HG02642 (cell line): ENCODE data around the gene TMPRSS11A.

Experiments used
- ATAC-seq: cut with Tn5 transposase; IDR thresholded peaks from one replicate; pipeline ENCODE4 v1.9.1; 2021; ENCODE audit warnings: mild to moderate bottlenecking; ENCODE audit not compliant: unreplicated experiment, poor library complexity

Gene TMPRSS11A

DNA sequence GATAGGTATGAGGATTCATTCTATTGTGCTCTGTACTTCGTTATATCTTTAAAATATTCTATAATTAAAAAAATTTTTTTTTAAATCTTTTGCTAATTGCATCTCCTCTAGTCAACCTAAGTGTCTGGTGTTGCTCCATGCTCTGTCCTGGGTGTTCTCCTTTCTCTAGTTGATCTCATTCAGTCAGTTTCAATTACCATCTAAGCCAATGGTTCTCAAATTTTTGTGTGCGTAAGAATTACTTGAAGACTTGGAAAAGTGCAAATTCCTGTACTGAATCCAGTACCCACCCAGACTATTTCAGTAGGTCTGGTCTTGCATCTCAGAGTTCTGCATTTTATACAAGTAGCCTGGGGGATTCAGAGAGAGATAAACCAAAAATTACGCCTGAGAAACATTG, 86.2 kb downstream of the TMPRSS11A start:
- no peak for ATAC-seq

DNA sequence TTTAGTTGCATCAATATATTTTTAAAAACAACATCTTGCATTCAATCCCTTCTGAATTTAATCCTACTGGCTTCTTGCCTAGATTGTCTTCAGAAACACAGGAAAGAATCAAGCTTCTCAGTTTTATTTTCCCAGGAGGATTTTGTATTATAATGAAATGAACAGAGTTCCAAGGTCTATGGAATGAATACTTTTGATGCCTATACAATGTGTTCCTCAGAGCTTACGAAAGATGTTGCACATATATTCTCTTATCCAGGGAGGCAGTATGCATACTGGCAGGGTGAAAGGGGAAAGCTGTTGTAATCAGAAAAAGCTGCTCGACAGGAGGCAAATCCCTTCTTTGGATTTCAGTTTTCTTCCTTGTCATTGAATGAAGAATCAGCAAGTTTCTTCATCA, 88.3 kb downstream of the TMPRSS11A start:
- no peak for ATAC-seq

DNA sequence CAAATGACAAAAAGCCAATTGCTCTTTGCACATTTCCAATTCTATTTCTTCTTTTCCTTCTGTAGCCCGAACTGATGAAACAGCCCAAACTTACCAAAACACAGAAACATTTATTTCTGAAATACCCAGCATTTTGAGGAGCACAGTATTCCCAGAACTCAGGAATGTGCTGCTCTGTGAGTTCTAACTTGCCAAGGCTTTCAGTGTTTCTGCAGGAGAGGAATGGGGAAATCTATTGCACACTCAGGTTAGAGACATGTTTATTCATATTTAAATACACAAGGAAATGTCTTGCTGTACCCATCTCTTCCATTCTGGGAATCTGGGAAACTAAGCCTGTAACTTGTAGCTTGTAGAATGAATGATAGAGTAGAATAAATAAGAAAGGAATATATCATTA, 90.2 kb downstream of the TMPRSS11A start:
- no peak for ATAC-seq

DNA sequence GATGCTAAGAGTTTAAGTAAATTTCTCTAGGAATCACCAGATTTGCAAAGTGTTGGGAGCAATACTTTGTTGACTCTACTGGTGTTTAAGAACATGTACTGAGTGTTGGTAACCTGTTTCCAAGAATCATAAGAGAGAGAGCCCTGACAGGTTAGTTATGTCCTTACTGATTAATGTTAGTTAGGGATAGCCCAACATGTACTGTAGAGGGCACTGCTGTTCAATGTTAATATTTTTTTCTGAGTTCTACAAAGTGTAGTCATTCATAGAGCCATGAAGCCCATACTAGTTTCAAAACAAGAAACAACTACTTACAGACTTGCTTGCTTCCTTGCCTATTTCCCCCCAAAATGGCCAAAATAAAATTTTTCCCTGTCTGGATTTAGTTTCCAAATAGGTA, 91.4 kb downstream of the TMPRSS11A start:
- peak; percentile 91 for ATAC-seq

DNA sequence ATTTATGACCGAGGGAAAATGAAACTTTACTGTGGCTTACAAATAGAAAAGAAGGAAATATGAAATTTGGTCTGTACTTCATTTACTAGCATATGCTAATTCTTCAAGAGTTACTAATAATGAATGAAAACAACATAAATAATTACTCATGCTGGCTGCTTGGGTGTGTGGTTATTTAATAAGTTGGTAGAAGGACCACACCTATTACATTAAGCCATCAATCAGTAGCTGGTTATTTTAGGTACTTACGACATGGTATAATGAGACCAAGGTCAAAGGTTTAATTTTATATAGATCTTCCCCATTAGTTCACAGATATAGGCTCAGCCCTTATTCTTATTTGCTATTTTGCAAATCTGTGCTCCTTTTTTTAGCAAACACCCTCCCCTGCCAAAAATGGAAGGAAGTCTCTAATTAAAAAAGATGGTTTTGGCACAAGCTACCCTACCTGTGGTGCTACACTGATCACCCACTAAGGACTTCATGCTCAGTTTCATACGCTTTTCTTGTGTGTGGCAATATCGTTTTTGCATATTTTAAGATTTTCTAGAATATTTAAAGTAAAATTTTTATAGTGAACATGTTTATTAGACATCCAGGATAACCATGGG, 93.6 kb downstream of the TMPRSS11A start:
- no peak for ATAC-seq

DNA sequence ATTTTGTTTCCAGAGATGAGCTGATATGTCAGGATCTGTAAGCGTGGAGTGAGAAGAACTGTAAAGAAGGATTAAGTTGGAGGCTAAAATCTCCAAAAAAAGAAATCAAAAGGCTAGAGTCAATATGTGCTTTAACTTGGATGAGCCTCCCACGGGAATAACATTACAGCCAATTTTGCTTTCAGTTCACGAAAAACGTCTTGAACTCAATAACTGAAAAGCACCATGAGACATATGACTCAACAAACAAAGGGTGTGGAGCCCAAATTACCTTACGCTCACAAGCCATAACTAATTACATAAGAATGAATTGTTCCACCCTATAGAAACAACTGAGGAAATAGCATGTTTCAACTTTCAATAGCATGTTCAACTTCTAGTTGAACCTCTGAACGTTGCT, 101.8 kb downstream of the TMPRSS11A start:
- no peak for ATAC-seq
